BJ (cell line): ENCODE results near the gene PIGV. TPM values are rescaled to one million over a fixed set of nuclear protein-coding genes. Genes with fewer than 3 reads are reported as not detected.

Experiments
- CTCF ChIA-PET: fragments of 350-600 bp; formaldehyde crosslinking; extraction: SDS; loops from one replicate; lab custom pipeline; 2021; ENCODE audit warnings: antibody characterized with exemption, inconsistent platforms; lab: Yijun Ruan, JAX
- POLR2A ChIA-PET: fragments of 300-600 bp; sonication (Branson Sonifier 250); formaldehyde crosslinking; extraction: SDS; loops from one replicate; lab custom pipeline; 2021; ENCODE audit warnings: antibody characterized with exemption; lab: Charles Lee
- DNase-seq: peaks from one replicate; pipeline ENCODE4 v3.0.0-alpha.2; 2011; ENCODE audit warnings: low read depth
- H3K27me3 ChIP-seq: 2 replicates; pipeline ENCODE4 v1.6.0; 2011; ENCODE audit warnings: low read length; ENCODE audit not compliant: control insufficient read depth, insufficient read depth
- H3K36me3 ChIP-seq: 2 replicates; pipeline ENCODE4 v1.5.1; 2011; ENCODE audit warnings: low read length; ENCODE audit not compliant: control insufficient read depth, insufficient read depth
- H3K4me3 ChIP-seq: 2 replicates; pipeline ENCODE4 v1.5.1; 2011; ENCODE audit warnings: low read depth, mild to moderate bottlenecking, control low read depth, low read length
- polyA plus RNA-seq: library from polyadenylated mRNA; depleted of rRNA; stranded (reverse); fragments of >200 nt; gene quantifications from 2 replicates; pipeline ENCODE4 v1.2.3, GENCODE V29; 2011
- TF ChIP-seq, protein P1 (sequence below): IDR thresholded peaks from 2 replicates; pipeline ENCODE4 v1.5.1; 2011; ENCODE audit warnings: low read depth, mild to moderate bottlenecking, control low read depth, inconsistent platforms, low read length, moderate library complexity; ENCODE audit not compliant: insufficient read depth

PIGV gene
- polyA plus RNA-seq, 1 experiment: 28.0 TPM

- DNase-seq: no peak
- ChIA-PET POLR2A (no interaction called here), CTCF (interaction anchor here (0.8 to 1.8 kb wide), 2 partner anchors 9 to 13 kb away, joined by 5 to 6 read pairs; no protein-coding TSS in a partner anchor)
- TF ChIP-seq, protein P1, sequence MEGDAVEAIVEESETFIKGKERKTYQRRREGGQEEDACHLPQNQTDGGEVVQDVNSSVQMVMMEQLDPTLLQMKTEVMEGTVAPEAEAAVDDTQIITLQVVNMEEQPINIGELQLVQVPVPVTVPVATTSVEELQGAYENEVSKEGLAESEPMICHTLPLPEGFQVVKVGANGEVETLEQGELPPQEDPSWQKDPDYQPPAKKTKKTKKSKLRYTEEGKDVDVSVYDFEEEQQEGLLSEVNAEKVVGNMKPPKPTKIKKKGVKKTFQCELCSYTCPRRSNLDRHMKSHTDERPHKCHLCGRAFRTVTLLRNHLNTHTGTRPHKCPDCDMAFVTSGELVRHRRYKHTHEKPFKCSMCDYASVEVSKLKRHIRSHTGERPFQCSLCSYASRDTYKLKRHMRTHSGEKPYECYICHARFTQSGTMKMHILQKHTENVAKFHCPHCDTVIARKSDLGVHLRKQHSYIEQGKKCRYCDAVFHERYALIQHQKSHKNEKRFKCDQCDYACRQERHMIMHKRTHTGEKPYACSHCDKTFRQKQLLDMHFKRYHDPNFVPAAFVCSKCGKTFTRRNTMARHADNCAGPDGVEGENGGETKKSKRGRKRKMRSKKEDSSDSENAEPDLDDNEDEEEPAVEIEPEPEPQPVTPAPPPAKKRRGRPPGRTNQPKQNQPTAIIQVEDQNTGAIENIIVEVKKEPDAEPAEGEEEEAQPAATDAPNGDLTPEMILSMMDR: no peak
- H3K36me3 ChIP-seq: peaks cover 29% of the 10 kb centered on the region
- H3K4me3 ChIP-seq: no peak overlapping the region
- no peaks in the 10 kb centered on the region for H3K27me3 ChIP-seq
These were observed 28.2 kb upstream of the PIGV start for GRCh38 chr1:26759531-26759930.

- ChIA-PET CTCF (interaction anchor here (0.6 to 1.1 kb wide), 3 partner anchors 11 to 64 kb away, joined by 3 to 4 read pairs (median 3); no protein-coding TSS in a partner anchor), POLR2A (no interaction called here)
- no peak for DNase-seq
- Histone ChIP-seq H3K36me3 (peaks cover 31% of the 10 kb centered on the region), H3K27me3 (no peaks in the 10 kb centered on the region), H3K4me3 (no peak overlapping the region)
- TF ChIP-seq, protein P1: peak; percentile 15; the same call in 1 of the 2 replicates
These were observed 26.5 kb upstream of the PIGV start for GRCh38 chr1:26761217-26761616.

DNA sequence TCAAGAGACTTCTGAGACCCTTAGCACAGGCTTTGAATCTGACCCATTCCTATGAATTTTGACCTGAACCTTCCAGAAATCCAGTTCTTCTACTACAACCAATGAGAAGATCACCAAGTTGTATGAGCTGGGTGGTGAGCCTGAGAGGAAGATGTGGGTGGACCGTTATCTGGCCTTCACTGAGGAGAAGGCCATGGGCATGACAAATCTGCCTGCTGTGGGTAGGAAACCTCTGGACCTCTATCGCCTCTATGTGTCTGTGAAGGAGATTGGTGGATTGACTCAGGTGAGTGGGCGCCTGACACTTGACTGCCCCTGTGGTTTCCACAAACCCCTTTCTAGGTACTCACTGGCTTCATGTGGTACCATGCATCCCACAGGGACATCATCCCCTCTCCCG lies 20.0 kb upstream of the PIGV start:
- no peak for DNase-seq
- Histone ChIP-seq H3K27me3 (no peaks in the 10 kb centered on the region), H3K36me3 (peaks cover 14% of the 10 kb centered on the region), H3K4me3 (no peak overlapping the region)
- TF ChIP-seq, protein P1: no peak
- ChIA-PET POLR2A (no interaction called here), CTCF (interaction anchor here (0.6 to 2.5 kb wide), 2 partner anchors 20 to 21 kb away, joined by 3 to 9 read pairs; partner anchors contain the start of gene PIGV)

GRCh38 chr1:26768755-26769154 lies 19.0 kb upstream of the PIGV start:
- TF ChIP-seq, protein P1: no peak
- Histone ChIP-seq H3K27me3 (no peaks in the 10 kb centered on the region), H3K36me3 (peaks cover 15% of the 10 kb centered on the region), H3K4me3 (no peak overlapping the region)
- CTCF ChIA-PET: interaction anchor here (1.5 to 2.5 kb wide), 2 partner anchors 9 to 20 kb away, joined by 5 to 9 read pairs; no protein-coding TSS in a partner anchor
- POLR2A ChIA-PET: interaction anchor here (0.9 kb wide), 1 partner anchor 20 kb away, joined by 3 read pairs; no protein-coding TSS in a partner anchor
- DNase-seq: peak; percentile 69

GRCh38 chr1:26771285-26771642 lies 16.5 kb upstream of the PIGV start:
- CTCF ChIA-PET: interaction anchor here (0.7 to 2.3 kb wide), 6 partner anchors 13 to 167 kb away, joined by 3 to 8 read pairs (median 5); no protein-coding TSS in a partner anchor
- DNase-seq: no peak
- Histone ChIP-seq H3K4me3 (no peak overlapping the region), H3K36me3 (peaks cover 26% of the 10 kb centered on the region), H3K27me3 (no peaks in the 10 kb centered on the region)
- TF ChIP-seq, protein P1: no peak
- POLR2A ChIA-PET: interaction anchor here (0.9 kb wide), 1 partner anchor 15 kb away, joined by 6 read pairs; no protein-coding TSS in a partner anchor
